C4-2B (cell line): Measurements from ENCODE around the gene RIPOR2.
"Not testable (repeated sequence)": the region's sequence is repeated elsewhere in the genome, so short reads cannot be mapped to it uniquely, and the experiment has no call there.

ENCODE experiments used
- CTCF ChIP-seq: fragments of 450-650 bp; conservative IDR thresholded peaks from 2 replicates; pipeline ENCODE4 v1.5.1; 2017; ENCODE audit warnings: mild to moderate bottlenecking
- ZFX ChIP-seq: fragments of 450-650 bp; IDR thresholded peaks from 2 replicates; pipeline ENCODE4 v1.6.1; 2017

- TF ChIP-seq CTCF, ZFX: not testable (repeated sequence)
These were observed 181.4 kb downstream of the RIPOR2 start for GRCh38 chr6:24754378-24754777.
